Fibroblast of mammary gland (primary cell): ENCODE results near the gene EEFSEC.
A peak's percentile ranks its signal among the peaks of the same experiment; 100 is the strongest.

Experiments
- DNase-seq: peaks from one replicate; pipeline ENCODE4 v3.0.0-alpha.2; 2010; ENCODE audit warnings: low read depth
- H3K4me3 ChIP-seq: 2 replicates; pipeline ENCODE4 v1.5.1; 2011; ENCODE audit warnings: low read depth, mild to moderate bottlenecking, low read length, moderate library complexity; ENCODE audit not compliant: control insufficient read depth
- TF ChIP-seq, protein P1 (sequence below): conservative IDR thresholded peaks from 2 replicates; pipeline ENCODE4 v1.5.1; 2011; ENCODE audit warnings: low read depth, low read length, inconsistent platforms; ENCODE audit not compliant: control insufficient read depth, insufficient read depth

EEFSEC gene

GRCh38 chr3:128245460-128245859, 92.2 kb downstream of the EEFSEC start:
- DNase-seq = no peak
- H3K4me3 ChIP-seq = no peak overlapping the region
- TF ChIP-seq, protein P1, sequence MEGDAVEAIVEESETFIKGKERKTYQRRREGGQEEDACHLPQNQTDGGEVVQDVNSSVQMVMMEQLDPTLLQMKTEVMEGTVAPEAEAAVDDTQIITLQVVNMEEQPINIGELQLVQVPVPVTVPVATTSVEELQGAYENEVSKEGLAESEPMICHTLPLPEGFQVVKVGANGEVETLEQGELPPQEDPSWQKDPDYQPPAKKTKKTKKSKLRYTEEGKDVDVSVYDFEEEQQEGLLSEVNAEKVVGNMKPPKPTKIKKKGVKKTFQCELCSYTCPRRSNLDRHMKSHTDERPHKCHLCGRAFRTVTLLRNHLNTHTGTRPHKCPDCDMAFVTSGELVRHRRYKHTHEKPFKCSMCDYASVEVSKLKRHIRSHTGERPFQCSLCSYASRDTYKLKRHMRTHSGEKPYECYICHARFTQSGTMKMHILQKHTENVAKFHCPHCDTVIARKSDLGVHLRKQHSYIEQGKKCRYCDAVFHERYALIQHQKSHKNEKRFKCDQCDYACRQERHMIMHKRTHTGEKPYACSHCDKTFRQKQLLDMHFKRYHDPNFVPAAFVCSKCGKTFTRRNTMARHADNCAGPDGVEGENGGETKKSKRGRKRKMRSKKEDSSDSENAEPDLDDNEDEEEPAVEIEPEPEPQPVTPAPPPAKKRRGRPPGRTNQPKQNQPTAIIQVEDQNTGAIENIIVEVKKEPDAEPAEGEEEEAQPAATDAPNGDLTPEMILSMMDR = no peak

DNA sequence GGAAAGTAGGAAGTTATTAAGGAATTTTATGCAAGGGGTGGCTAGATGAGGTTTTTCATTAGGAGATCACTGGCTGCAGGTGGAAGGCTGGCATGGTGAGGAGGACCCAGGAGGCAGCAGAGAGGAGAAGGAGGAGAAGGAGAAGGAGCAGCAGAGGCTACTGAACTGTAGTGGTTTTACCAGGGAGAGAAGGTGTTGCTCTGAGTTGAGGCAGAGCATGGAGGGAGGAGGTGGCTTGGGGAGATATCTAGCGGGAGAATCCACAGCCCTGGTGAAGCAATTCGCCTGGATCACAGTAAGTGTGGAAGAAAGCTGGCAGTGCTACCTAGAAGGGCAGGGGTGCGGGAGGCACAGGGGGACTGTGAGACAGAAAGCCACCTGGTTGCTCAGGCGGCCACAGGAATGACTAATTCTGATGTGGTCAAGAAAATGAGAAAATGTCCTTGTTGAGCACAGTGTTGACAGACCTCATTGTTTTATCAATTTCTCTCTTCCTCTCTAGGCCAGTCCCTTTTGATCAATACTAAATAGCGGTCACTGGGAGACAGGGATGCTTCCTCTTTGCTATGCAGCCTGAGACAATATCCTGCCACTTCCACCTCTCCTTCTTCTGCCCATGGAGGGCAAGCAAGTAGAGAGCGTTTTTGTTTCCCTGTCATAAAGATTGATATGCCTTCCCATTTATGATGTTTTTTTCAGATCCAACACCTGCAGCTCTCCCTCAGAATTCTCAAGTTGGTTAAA, 94.6 kb downstream of the EEFSEC start:
- TF ChIP-seq, protein P1 = no peak
- no peak for DNase-seq
- H3K4me3 ChIP-seq = no peak overlapping the region

DNA sequence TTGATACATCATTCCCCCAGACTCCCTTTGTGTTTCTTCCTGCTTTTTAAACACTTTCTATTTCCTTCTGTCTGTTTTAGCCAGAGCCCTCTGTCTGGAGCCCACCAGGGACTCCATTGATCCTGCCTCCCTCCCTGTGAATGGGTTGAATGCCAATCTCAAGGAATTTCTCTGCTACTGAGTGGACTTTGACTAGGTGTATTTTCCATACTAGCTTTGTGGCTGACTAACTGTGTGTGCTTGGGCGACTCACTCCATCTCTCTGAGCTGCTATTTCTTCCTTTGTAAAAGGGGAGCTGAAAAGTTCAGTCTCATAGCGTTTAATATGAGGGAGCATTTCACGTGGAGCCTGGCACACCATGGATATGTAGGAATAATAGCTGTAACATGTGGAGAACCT, 98.8 kb downstream of the EEFSEC start:
- TF ChIP-seq, protein P1 = no peak
- no peak overlapping the region for H3K4me3 ChIP-seq
- DNase-seq = no peak

DNA sequence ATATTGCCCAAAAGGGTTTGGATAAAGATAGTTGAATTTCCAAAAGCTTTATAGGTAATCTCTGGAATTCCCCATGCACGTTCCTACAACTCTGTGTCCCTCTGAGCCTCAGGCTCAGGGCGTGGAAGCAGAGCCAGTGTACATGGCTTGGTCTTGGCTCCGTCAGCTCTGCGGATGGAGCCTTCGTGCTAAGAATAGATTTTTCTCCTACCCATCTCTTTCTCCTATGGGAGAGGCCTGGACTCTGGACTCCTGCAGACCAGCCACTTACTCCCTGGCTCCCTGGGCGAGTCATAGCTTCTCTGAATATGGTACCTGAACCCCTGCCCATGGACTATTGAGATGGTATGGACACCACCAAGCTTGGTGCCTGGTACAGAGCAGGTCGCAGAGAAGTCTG, 99.9 kb downstream of the EEFSEC start:
- TF ChIP-seq, protein P1 = no peak
- no peak overlapping the region for H3K4me3 ChIP-seq
- DNase-seq = no peak

GRCh38 chr3:128254066-128254590, 100.8 kb downstream of the EEFSEC start:
- TF ChIP-seq, protein P1 = no peak
- peak; percentile 14 for DNase-seq
- no peak overlapping the region for H3K4me3 ChIP-seq

DNA sequence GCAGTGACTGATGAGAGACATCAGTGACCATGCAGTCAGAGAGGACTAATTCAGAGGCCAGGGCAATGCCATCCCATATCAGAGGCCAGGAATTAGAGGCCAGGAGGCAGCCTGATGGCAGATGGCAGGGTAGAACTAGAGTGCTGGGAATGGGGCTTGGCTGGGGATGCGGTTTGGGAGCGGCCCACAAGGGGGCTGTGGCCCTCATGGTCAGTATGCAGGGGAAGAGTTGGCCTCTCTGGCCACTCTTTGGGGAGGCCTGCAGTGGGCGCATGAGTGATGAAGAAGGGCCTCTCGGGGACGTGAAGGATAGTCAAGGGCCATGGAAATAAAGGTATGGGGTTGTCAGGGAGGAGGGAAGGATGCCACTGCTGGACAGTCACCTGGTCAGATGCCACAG, 101.7 kb downstream of the EEFSEC start:
- TF ChIP-seq, protein P1 = no peak
- DNase-seq = no peak
- no peak overlapping the region for H3K4me3 ChIP-seq
